ENCODE measurements around the gene TBCD. TPM values are rescaled to one million over a fixed set of nuclear protein-coding genes. Genes with fewer than 3 reads are reported as not detected.

Gene TBCD
- total RNA-seq, 1 experiment from 2014 or later: 29.6 TPM

- ChIA-PET CTCF (no interaction called here), POLR2A (ENCODE audit: unreplicated experiment) (no interaction called here)
- no peaks in the 10 kb centered on the region for H3F3A ChIP-seq (ENCODE audit: low read length, unreplicated experiment)
Measured at GRCh38 chr17:82815354-82815753, 63.5 kb downstream of the TBCD start.

GRCh38 chr17:82815790-82816305, 64.0 kb downstream of the TBCD start:
- Histone ChIP-seq H3F3A (ENCODE audit: low read length, unreplicated experiment) (no peaks in the 10 kb centered on the region), H4K20me1 (ENCODE audit: low read length) (no peaks in the 10 kb centered on the region), H3K4me2 (ENCODE audit: low read length) (no peak overlapping the region), H2AFZ (ENCODE audit: low read length) (no peak overlapping the region), H3K27me3 (ENCODE audit: low read length) (no peaks in the 10 kb centered on the region), H3K4me3 (ENCODE audit: low read length) (no peak overlapping the region), H3K79me2 (ENCODE audit: low read length) (no peaks in the 10 kb centered on the region), H3K36me3 (ENCODE audit: low read depth, low read length) (peaks cover 21% of the 10 kb centered on the region), H3K27ac (ENCODE audit: low read length) (no peak overlapping the region), H3K9ac (ENCODE audit: low read length) (no peak overlapping the region), H3K4me1 (ENCODE audit: insufficient read depth, low read length) (no peaks in the 10 kb centered on the region), H3K9me2 (replicated peaks; ENCODE audit: low read length) (no peaks in the 10 kb centered on the region), H3K9me3 (ENCODE audit: low read length) (peaks cover 7% of the 10 kb centered on the region; the same call in 1 of the 2 replicates)
- DNase-seq (no peak), ATAC-seq (no peak)
- intact Hi-C loops (cut with micrococcal nuclease): no loop called here
- ChIA-PET CTCF (no interaction called here), POLR2A (ENCODE audit: unreplicated experiment) (no interaction called here)
- BruUV-seq (replicated peaks): no TSS peak
- TF ChIP-seq EZH2 (IDR thresholded peaks at IDR 0.05; ENCODE audit: low read length, unreplicated experiment) (no peak), EZH2phosphoT487 (IDR thresholded peaks at IDR 0.05; ENCODE audit: borderline replicate concordance, low read length) (no peak), CTCF (conservative IDR thresholded peaks at IDR 0.05; ENCODE audit: low read depth, low read length) (no peak)

More at GRCh38 chr17:82815354-82815753, 63.5 kb downstream of the TBCD start:
- no peak for TF ChIP-seq EZH2phosphoT487 (IDR thresholded peaks at IDR 0.05; ENCODE audit: borderline replicate concordance, low read length)
- no peak for TF ChIP-seq CTCF (conservative IDR thresholded peaks at IDR 0.05; ENCODE audit: low read depth, low read length)
- TF ChIP-seq EZH2 (IDR thresholded peaks at IDR 0.05; ENCODE audit: low read length, unreplicated experiment): no peak
- Histone ChIP-seq H3K79me2 (ENCODE audit: low read length) (no peaks in the 10 kb centered on the region), H3K4me3 (ENCODE audit: low read length) (no peak overlapping the region), H3K9me3 (ENCODE audit: low read length) (peaks cover 4% of the 10 kb centered on the region; the same call in 1 of the 2 replicates), H3K27me3 (ENCODE audit: low read length) (no peaks in the 10 kb centered on the region), H3K9me2 (replicated peaks; ENCODE audit: low read length) (no peaks in the 10 kb centered on the region), H3K27ac (ENCODE audit: low read length) (no peak overlapping the region), H3K4me2 (ENCODE audit: low read length) (no peak overlapping the region), H4K20me1 (ENCODE audit: low read length) (no peaks in the 10 kb centered on the region), H3K36me3 (ENCODE audit: low read depth, low read length) (peaks cover 18% of the 10 kb centered on the region), H3K4me1 (ENCODE audit: insufficient read depth, low read length) (no peaks in the 10 kb centered on the region), H3K9ac (ENCODE audit: low read length) (no peak overlapping the region), H2AFZ (ENCODE audit: low read length) (no peak overlapping the region)
- intact Hi-C loops (cut with micrococcal nuclease): no loop called here
- DNase-seq: no peak
- no peak for ATAC-seq
- no TSS peak for BruUV-seq (replicated peaks)

- no peak overlapping the region for H2AFZ ChIP-seq (ENCODE audit: low read length)
- CTCF ChIA-PET: interaction anchor here (0.6 kb wide), 1 partner anchor 73 kb away, joined by 3 read pairs; no protein-coding TSS in a partner anchor
- no peaks in the 10 kb centered on the region for H3K4me1 ChIP-seq (ENCODE audit: insufficient read depth, low read length)
- no peaks in the 10 kb centered on the region for H3K79me2 ChIP-seq (ENCODE audit: low read length)
- H3K4me3 ChIP-seq (ENCODE audit: low read length): no peak overlapping the region
- intact Hi-C loops (cut with micrococcal nuclease): no loop called here
- no peaks in the 10 kb centered on the region for H3F3A ChIP-seq (ENCODE audit: low read length, unreplicated experiment)
- no peak overlapping the region for H3K27ac ChIP-seq (ENCODE audit: low read length)
- no peaks in the 10 kb centered on the region for H3K27me3 ChIP-seq (ENCODE audit: low read length)
- H3K9me2 ChIP-seq (replicated peaks; ENCODE audit: low read length): no peaks in the 10 kb centered on the region
- no peak for ATAC-seq
- TF ChIP-seq CTCF (conservative IDR thresholded peaks at IDR 0.05; ENCODE audit: low read depth, low read length) (no peak), EZH2 (IDR thresholded peaks at IDR 0.05; ENCODE audit: low read length, unreplicated experiment) (no peak), EZH2phosphoT487 (IDR thresholded peaks at IDR 0.05; ENCODE audit: borderline replicate concordance, low read length) (no peak)
- no peak overlapping the region for H3K9ac ChIP-seq (ENCODE audit: low read length)
- no peaks in the 10 kb centered on the region for H4K20me1 ChIP-seq (ENCODE audit: low read length)
- peaks cover 21% of the 10 kb centered on the region for H3K36me3 ChIP-seq (ENCODE audit: low read depth, low read length)
- H3K9me3 ChIP-seq (ENCODE audit: low read length): peaks cover 7% of the 10 kb centered on the region; the same call in 1 of the 2 replicates
- no TSS peak for BruUV-seq (replicated peaks)
- no peak for DNase-seq
- H3K4me2 ChIP-seq (ENCODE audit: low read length): no peak overlapping the region
- POLR2A ChIA-PET (ENCODE audit: unreplicated experiment): no interaction called here
Measured at GRCh38 chr17:82816358-82816757, 64.5 kb downstream of the TBCD start.
